ENCODE results near the gene KLHL6.

The KLHL6 gene

DNA sequence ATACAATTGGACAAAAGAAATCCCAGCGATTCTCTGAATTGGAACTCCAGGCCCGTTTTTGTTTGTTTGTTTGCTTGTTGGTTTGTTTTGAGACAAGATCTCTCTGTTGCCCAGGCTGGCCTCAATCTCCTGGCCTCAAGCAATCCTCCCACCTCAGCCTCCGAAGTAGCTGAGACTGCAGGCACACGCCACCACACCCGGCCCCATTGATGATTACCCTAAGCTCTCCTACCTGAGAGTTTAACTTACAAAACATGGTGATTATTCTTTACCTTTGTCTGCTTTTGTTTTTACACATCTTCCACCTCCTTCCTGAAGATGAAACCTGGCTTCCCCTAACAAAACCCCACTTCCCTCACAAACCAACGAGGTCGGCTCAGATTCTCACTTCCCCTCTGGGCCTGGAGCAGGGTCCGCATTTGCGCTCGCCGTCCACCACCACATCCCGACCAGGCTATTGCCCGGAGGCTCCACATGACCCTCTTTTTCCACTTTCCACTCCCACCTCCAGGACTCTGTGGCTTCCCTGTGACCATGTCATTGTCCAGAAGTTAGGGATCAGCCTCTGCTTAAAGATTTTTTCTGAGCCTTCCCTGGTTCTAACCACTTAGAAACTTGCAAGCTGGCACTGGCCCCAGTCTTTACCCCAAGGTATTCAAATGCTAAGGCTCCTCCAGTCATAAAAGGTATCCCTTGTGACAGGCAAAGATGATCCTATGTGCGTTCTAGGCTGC is 14.8 kb downstream of the KLHL6 start:
- no peak for DNase-seq (ENCODE audit: low read depth)
- TF ChIP-seq, protein P1, sequence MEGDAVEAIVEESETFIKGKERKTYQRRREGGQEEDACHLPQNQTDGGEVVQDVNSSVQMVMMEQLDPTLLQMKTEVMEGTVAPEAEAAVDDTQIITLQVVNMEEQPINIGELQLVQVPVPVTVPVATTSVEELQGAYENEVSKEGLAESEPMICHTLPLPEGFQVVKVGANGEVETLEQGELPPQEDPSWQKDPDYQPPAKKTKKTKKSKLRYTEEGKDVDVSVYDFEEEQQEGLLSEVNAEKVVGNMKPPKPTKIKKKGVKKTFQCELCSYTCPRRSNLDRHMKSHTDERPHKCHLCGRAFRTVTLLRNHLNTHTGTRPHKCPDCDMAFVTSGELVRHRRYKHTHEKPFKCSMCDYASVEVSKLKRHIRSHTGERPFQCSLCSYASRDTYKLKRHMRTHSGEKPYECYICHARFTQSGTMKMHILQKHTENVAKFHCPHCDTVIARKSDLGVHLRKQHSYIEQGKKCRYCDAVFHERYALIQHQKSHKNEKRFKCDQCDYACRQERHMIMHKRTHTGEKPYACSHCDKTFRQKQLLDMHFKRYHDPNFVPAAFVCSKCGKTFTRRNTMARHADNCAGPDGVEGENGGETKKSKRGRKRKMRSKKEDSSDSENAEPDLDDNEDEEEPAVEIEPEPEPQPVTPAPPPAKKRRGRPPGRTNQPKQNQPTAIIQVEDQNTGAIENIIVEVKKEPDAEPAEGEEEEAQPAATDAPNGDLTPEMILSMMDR (conservative IDR thresholded peaks at IDR 0.05; ENCODE audit: low read depth, low read length) = no peak
- H3K4me3 ChIP-seq (ENCODE audit: low read length) = no peak overlapping the region

DNA sequence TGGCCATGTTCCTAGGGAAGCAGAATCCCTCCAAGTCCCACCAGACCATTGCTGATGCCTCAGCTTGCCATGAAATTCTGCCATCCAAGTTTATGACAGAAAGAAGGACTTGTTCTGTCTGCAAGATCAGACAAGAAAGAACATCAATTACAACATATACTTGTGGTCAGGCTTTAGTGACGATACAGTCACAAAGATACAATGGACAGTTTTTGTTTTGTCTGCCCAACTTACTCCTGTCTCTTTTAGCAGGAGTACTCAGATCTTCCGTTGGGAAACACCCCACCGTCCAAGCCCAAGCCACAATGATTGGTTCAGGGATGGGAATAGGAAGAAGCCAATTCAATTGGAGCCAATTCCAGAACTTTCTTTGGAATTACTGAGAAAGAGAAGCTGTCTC is 15.7 kb downstream of the KLHL6 start:
- TF ChIP-seq, protein P1 (conservative IDR thresholded peaks at IDR 0.05; ENCODE audit: low read depth, low read length) = no peak
- DNase-seq (ENCODE audit: low read depth) = no peak
- H3K4me3 ChIP-seq (ENCODE audit: low read length) = no peak overlapping the region

DNA sequence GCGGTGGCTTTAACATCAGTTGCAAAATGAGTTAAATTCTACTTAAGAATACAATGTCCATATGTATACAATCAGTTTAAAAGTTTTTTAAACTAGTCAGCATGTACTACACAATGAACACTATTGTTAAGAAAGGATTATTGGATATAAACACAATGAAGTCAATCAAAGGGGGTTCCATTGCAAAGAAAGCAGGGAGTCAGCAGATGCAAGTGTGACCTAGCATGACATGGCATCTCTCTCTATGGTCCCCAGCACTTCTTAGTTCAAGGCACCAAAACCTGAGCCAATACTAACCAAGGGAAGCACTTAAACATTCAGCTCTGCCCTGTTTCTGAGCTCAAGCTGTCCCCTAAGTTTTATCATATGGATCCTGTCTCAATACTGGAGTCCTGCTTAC is 17.0 kb downstream of the KLHL6 start:
- TF ChIP-seq, protein P1 (conservative IDR thresholded peaks at IDR 0.05; ENCODE audit: low read depth, low read length) = no peak
- no peak overlapping the region for H3K4me3 ChIP-seq (ENCODE audit: low read length)
- no peak for DNase-seq (ENCODE audit: low read depth)

DNA sequence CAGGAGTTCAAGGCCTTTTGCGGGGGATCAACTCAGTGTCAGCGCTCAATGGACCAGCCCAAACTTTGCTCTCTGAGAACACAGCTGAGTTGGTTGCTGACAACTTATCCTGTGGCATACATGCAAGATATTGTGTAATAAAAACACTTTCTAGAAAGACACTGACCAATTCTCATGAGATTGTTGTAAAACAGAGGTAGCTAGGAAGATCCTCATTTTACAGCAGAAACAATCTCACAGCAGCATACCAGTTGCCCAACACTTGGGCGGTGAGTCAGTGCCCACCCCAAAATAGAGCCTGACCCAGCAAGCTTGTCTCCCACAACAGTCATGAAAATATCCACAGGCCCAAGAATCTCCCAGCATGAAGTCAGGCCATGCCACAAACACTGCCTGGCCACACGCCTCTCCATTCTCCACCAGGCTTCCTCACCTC is 18.2 kb downstream of the KLHL6 start:
- DNase-seq (ENCODE audit: low read depth) = no peak

DNA sequence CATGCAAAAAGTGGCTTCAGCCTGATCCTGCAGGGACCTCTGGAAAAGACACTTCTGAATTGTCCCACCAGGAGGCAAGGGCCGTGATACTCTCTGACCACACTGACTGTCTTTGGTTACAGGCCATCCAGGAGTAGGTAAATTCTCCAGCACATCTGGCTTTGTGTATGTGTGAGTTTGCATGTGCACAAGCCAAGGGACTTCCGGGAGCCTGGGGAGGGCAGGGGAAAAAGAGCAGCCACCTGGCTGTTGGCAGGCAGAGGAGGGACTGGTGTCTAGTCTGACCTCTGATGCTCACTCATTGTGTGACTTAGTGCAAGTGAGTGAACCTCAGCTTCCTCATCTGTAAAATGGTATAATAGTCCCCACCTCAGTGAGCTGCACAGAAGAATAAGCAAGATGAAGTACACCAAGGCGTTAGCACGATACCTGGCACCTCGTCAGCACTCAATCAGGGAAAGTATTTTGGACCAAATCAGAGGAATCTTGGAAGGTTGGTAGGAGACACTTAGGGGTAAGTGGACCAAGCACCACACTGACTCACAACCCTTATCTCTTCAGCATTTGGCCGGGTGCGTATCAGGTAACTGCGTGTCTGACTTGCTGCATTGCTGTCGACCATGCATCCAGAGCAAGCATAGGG is 19.1 kb downstream of the KLHL6 start:
- no peak for DNase-seq (ENCODE audit: low read depth)
- no peak overlapping the region for H3K4me3 ChIP-seq (ENCODE audit: low read length)
- TF ChIP-seq, protein P1 (conservative IDR thresholded peaks at IDR 0.05; ENCODE audit: low read depth, low read length) = no peak

More for the DNA sequence above, 18.2 kb downstream of the KLHL6 start:
- H3K4me3 ChIP-seq (ENCODE audit: low read length) = no peak overlapping the region
- TF ChIP-seq, protein P1 (conservative IDR thresholded peaks at IDR 0.05; ENCODE audit: low read depth, low read length) = no peak

DNA sequence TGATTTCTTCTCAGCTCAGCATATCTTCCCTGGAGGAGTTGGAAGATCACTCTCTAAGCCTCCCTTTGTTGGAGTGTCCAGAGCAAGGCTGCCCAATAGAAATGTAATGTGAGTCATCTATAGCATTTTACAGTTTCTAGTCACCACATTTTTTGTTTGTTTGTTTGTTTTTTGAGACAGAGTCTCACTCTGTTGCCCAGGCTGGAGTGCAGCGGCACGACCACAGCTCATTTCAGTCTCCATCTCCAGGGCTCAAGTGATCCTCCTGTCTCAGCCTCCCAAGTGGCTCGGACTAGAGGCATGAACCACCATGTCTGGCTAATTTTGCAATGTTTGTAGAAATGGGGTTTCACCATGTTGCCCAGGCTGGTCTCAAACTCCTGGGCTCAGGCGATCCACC is 21.3 kb downstream of the KLHL6 start:
- no peak for DNase-seq (ENCODE audit: low read depth)
- no peak overlapping the region for H3K4me3 ChIP-seq (ENCODE audit: low read length)

More for the DNA sequence above, 21.3 kb downstream of the KLHL6 start:
- TF ChIP-seq, protein P1 (conservative IDR thresholded peaks at IDR 0.05; ENCODE audit: low read depth, low read length) = no peak
